GM12878 (cell line): ENCODE results near the gene SYDE2. TPM values are rescaled to one million over a fixed set of nuclear protein-coding genes. Genes with fewer than 3 reads are reported as not detected.
A peak's percentile ranks its signal among the peaks of the same experiment; 100 is the strongest.

Source experiments
- ASH2L ChIP-seq: fragments of 300-600, 200-600 bp; sonication (generic); IDR thresholded peaks from 2 replicates; pipeline ENCODE4 v1.6.1; 2017; ENCODE audit warnings: low read depth, mild to moderate bottlenecking, borderline replicate concordance
- BRCA1 ChIP-seq: IDR thresholded peaks from 2 replicates; pipeline ENCODE4 v1.6.1; 2011; ENCODE audit warnings: low read depth, low read length, improper control_type of control experiment
- CBX5 ChIP-seq: sonication (generic); IDR thresholded peaks from 2 replicates; pipeline ENCODE4 v1.6.1; 2016; ENCODE audit warnings: low read depth, moderate library complexity, mild to moderate bottlenecking, inconsistent platforms
- CEBPZ ChIP-seq: fragments of 150-350 bp; IDR thresholded peaks from 2 replicates; pipeline ENCODE4 v1.6.1; 2016; ENCODE audit warnings: low read depth, low read length
- ELK1 ChIP-seq: IDR thresholded peaks from 2 replicates; pipeline ENCODE4 v1.6.1; 2012; ENCODE audit warnings: low read depth, low read length, improper control_type of control experiment
- ESRRA ChIP-seq: IDR thresholded peaks from 2 replicates; pipeline ENCODE4 v1.6.1; 2012; ENCODE audit warnings: mild to moderate bottlenecking, low read length, improper control_type of control experiment
- IRF4 ChIP-seq: IDR thresholded peaks from 2 replicates; pipeline ENCODE4 v1.6.1; 2011; ENCODE audit warnings: low read depth, low read length
- JUNB ChIP-seq: IDR thresholded peaks from 2 replicates; pipeline ENCODE4 v1.6.1; 2016; ENCODE audit warnings: antibody characterized with exemption, mild to moderate bottlenecking
- MTA2 ChIP-seq: fragments of 450-650 bp; IDR thresholded peaks from 2 replicates; pipeline ENCODE4 v1.6.1; 2016; ENCODE audit warnings: low read depth, mild to moderate bottlenecking, moderate library complexity
- MYB ChIP-seq: fragments of 150-350 bp; IDR thresholded peaks from 2 replicates; pipeline ENCODE4 v1.6.1; 2014; ENCODE audit warnings: mild to moderate bottlenecking, low read depth, low read length, borderline replicate concordance
- PAX8 ChIP-seq: fragments of 450-650 bp; IDR thresholded peaks from 2 replicates; pipeline ENCODE4 v1.6.1; 2017; ENCODE audit warnings: mild to moderate bottlenecking, moderate library complexity
- RFX5 ChIP-seq: IDR thresholded peaks from 2 replicates; pipeline ENCODE4 v1.6.1; 2011; ENCODE audit warnings: low read depth, low read length, improper control_type of control experiment
- RUNX3 ChIP-seq: IDR thresholded peaks from 2 replicates; pipeline ENCODE4 v1.6.1; 2012; ENCODE audit warnings: low read length, inconsistent platforms
- SMARCA5 ChIP-seq: fragments of 450-650 bp; IDR thresholded peaks from 2 replicates; pipeline ENCODE4 v1.6.1; 2017; ENCODE audit warnings: mild to moderate bottlenecking
- ZBED1 ChIP-seq: IDR thresholded peaks from 2 replicates; pipeline ENCODE4 v1.6.1; 2016; ENCODE audit warnings: borderline replicate concordance
- ZNF217 ChIP-seq: fragments of 450-650 bp; IDR thresholded peaks from 2 replicates; pipeline ENCODE4 v1.6.1; 2017; ENCODE audit warnings: antibody characterized with exemption, mild to moderate bottlenecking
- ZNF24 ChIP-seq: fragments of 450-650 bp; IDR thresholded peaks from 2 replicates; pipeline ENCODE4 v1.6.1; 2017; ENCODE audit warnings: antibody characterized with exemption, mild to moderate bottlenecking
- ZNF592 ChIP-seq: fragments of 450-650 bp; IDR thresholded peaks from 2 replicates; pipeline ENCODE4 v1.6.1; 2017; ENCODE audit warnings: mild to moderate bottlenecking, moderate library complexity
- polyA plus RNA-seq, 11 experiments: library from polyadenylated mRNA; depleted of rRNA in 4 of 11; unstranded in 6 of 11; stranded (reverse) in 5 of 11; fragments of >200 nt; fragmentation: Nextera tagmentation in 4 of 11; fragmentation: Illumina TruSeq in 1 of 11; extraction: Ambion mirVana in 4 of 11; extraction: Trizol in 1 of 11; gene quantifications; 1 replicate in 1 of 11; 2 replicates in 10 of 11; pipeline versions ENCODE4 v1.2.1 to v1.2.3, GENCODE V29; 2011 to 2016; ENCODE audit warnings: inconsistent platforms in 2 of 11, missing spikeins in 2 of 11, low read depth in 1 of 11
- total RNA-seq, 4 experiments: library from RNA; depleted of rRNA in 3 of 4; stranded (reverse); fragments of >200 nt in 3 of 4; fragmentation: Illumina TruSeq in 1 of 4; extraction: Trizol in 1 of 4; gene quantifications; 2 replicates each; pipeline versions ENCODE4 v1.2.1 to v1.2.3, GENCODE V29; 2013 to 2021

SYDE2 gene
- total and polyA plus RNA-seq, 10 of the 15 experiments (the other 5 are each of a cell fraction or from before 2014, with no cell fraction given): 0.37 to 4.1 (median 1.8) TPM; not detected in 1

- TF ChIP-seq SMARCA5 (no peak), ELK1 (no peak), RFX5 (no peak), CEBPZ (no peak), ZNF24 (peak; percentile 96), PAX8 (no peak), ZNF217 (no peak), CBX5 (no peak), ASH2L (no peak), BRCA1 (no peak), RUNX3 (peak; percentile 51), MTA2 (peak; percentile 42; the same call in 1 of the 2 replicates), JUNB (peak; percentile 66; the same call in 1 of the 2 replicates), MYB (no peak), ESRRA (no peak), IRF4 (no peak), ZNF592 (no peak), ZBED1 (no peak)
These were observed 11.7 kb downstream of the SYDE2 start (continued) for GRCh38 chr1:85189120-85189519.
